NCI-H2081 (cell line): ENCODE data around the gene ZNF655.
"Not testable (repeated sequence)": the region's sequence is repeated elsewhere in the genome, so short reads cannot be mapped to it uniquely, and the experiment has no call there.

Experiments used
- DNase-seq, 2 experiments: peaks; one replicate each; lab custom pipeline; 2025; lab: John Stamatoyannopoulos, UW

Gene ZNF655

DNA sequence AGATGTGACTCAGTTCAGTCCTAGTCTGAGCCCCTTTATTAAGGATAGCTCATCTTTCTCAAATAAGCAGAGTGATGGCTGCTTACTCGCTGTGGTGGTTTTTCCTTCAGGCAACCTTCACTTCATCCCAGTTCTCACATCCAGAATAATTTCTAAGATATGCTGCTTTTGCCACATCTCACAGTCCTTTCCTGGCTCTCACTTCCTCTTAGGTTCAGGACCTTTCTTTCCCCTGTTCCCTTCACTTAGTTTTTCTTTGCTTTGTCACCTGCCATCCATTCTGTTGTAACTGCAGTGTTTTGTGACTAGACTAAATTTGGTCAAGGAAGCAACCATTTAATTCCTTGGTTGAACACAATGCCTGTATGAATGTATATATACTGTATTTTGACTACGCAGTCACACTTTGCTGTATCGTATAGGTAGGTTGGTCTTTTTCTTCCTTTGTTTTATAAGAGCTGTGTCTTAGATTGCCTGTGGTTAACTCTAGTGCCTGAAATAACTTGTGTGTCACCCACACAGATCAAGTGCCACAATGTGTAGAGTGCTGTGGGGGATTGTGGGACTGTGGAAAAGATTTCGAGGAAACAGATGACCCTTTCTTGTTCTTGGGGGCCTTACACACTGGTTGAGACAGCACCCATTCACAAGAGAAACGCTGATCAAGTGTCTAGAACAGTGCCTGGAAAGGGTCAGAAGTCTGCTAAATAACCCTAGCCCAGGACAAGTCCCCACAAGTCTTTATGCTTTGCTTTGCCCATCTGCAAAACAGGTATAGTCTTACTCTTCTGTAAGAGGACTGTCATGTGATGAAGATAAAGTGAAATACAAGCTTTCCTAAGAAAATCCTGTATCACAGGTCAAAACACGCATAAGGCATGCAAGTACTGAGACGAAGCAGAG, 2.6 kb downstream of the ZNF655 start:
- no peak for DNase-seq

DNA sequence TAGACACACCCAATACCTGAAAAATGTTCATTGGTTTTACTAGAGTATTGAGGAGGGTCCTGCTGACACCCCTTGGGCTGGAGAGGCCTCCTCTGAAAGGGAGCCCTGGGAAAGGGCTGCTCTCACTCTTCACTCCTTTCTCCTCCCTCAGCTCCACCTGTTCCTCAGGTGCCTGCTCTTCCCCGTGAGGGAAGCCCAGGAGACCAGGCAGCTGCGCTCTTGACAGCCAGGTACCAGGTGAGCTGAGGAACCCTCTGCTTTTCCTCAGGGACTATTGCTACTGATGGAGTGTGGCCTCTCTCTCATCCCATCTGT, 3.3 kb downstream of the ZNF655 start:
- no peak for DNase-seq

DNA sequence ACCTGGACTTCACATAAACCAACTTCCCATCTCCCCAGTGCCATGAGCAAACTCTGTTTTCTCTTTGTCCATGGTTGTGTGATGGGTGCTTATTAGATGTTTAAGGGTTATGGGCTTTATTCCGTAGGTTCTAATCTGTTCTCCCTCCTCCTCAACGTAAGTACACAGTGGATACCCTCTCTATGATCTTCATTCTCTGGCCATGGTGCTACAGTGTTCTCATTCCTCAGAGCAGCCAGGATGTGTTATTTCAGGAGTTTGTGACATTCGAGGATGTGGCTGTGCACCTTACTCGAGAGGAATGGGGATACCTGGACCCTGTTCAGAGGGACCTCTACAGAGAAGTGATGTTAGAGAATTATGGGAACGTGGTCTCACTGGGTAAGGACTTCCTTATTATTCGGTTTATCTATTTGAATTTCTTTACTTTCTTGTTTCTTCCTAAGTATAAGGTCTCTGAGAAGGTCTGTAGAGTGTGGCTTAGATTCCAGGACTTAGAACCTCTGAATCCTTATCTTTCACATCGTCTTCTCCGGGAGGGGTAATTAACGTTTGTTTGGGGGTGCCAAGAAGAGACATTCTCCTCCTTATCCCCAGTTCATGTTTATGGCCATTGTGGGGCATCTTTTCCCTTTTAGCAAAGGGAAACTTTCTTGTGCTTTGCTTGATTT, 3.8 kb downstream of the ZNF655 start:
- no peak for DNase-seq

DNA sequence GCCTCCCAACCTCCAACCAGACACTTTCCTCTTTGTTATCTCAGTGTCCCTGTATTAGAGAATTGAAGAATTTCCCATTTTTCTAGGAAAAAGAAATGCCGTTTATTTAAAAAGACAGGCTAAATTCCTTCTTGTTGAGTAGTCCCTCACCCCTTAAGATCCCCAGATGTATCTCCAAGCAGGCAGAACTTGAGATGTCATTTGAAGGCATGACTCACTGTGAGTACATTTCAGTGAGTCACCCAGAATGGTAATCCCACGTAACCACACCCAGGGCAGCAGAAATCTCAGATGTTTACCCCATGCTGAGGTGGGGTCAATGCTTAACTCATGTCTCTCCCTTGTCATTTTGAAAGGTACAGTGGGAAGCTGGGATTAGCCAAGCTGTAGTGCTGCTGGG, 4.4 kb downstream of the ZNF655 start:
- DNase-seq = no peak

DNA sequence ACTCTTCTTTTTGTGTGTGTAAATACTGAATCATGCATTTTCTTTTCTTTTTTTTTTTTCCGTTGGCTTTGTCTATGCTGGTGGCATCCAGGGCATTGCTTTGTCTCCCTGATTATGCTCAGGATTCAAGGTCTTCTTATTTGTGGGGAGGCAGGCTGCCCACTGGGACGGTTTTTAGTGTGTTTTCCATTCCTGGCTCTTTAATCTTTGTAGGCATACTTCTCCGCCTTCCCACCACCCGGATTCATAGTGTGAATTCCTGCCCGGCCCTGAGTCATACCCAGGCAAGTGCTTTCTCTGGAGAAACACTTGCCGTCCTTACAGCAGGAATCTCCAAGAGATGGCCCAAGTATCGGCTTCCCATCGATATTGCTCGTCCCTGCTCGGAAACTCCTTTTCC, 5.2 kb downstream of the ZNF655 start:
- DNase-seq = no peak

DNA sequence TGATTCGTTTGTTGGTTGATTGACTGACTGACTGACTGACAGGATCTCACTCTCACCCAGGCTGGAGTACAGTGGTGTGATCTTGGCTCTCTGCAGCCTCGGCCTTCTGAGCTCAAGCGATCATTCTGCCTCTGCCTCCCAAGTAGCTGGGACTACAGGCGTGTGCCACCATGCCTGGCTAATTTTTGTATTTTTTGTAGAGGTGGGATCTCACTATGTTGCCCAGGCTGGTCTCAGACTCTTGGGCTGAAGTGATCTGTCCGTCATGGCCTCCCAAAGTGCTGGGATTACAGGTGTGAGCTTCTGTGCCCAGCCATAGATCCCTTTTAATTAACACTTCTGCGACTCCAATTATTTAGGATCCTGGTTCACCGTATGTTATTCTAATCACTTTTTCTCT, 10.3 kb downstream of the ZNF655 start:
- DNase-seq = not testable (repeated sequence)

DNA sequence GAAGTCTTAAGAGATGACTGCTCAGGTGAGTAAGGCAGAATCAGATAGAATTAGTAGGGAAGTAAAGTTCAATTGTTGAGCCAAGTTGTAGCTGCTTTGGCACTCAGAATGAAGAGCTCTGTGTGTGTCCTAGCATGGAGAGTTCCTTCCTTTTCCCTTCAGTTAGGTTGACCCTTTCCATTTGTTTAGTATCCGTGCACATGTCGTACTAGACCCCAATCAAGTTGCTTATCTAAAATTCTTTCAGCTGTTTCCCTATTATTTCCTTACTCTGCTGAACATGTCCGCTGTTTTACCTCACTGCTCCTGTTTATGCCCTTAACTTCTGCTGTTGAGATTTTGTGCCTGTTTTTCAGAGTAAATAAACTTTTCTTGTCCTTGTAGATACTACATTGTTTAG, 13.3 kb downstream of the ZNF655 start:
- DNase-seq = no peak

DNA sequence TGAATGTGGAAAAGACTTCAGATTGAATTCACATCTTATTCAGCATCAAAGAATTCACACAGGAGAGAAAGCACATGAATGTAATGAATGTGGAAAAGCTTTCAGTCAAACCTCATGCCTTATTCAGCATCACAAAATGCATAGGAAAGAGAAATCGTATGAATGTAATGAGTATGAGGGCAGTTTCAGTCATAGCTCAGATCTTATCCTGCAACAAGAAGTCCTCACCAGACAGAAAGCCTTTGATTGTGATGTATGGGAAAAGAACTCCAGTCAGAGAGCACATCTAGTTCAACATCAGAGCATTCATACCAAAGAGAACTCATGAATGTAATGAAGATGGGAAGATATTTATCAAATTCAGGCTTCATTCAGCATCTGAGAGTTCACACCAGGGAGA, 14.8 kb downstream of the ZNF655 start:
- DNase-seq = no peak

DNA sequence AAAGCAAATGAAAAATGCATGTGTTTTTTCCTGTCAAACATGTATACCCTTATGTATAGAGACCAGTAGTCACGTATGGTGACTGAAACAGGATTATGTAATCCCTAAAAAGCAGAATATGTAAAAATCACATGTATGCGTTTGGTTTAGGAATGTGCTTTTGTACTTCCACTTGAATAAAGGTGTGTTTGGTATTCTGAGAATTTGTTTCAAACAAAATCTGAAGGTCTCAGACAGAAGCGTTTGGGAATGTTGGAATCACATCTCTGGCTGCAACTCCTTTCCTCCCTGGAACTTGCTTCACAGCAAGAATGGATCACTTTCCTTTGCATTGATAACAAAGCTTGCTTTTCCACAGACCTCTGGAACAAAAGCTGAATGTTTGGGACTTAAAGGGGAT, 17.8 kb downstream of the ZNF655 start:
- DNase-seq = no peak

DNA sequence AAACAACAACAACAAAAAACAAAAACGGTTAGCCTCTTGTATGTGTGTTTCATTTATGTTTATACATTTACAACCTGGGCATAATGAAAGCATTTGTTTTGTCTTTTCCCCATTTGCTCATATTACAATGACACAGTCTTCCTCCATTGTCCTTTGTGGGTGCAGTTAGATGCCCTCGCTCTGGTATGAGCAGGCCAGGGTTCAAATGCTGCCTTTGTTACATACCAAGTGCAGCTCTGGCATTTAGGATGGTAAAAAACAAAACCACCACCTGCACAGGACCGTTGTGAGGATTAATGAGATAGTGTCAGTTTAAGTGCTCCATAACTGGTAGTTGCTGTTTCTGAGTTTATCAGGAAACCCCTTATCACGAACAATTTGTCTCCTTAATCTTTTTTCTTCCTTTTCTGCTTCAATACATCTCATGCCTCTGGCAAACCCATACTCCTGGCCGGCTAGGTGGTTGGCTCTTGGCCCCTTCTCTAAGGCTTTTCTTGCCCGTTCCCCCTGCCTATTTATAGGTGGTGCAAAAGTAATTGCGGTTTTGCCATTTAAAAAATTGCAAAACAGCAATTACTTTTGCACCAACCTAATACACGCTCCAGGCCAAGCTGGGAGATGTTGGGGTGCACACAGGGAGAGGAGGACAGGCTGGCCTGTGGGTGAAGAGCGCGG, 21.0 kb downstream of the ZNF655 start:
- no peak for DNase-seq

DNA sequence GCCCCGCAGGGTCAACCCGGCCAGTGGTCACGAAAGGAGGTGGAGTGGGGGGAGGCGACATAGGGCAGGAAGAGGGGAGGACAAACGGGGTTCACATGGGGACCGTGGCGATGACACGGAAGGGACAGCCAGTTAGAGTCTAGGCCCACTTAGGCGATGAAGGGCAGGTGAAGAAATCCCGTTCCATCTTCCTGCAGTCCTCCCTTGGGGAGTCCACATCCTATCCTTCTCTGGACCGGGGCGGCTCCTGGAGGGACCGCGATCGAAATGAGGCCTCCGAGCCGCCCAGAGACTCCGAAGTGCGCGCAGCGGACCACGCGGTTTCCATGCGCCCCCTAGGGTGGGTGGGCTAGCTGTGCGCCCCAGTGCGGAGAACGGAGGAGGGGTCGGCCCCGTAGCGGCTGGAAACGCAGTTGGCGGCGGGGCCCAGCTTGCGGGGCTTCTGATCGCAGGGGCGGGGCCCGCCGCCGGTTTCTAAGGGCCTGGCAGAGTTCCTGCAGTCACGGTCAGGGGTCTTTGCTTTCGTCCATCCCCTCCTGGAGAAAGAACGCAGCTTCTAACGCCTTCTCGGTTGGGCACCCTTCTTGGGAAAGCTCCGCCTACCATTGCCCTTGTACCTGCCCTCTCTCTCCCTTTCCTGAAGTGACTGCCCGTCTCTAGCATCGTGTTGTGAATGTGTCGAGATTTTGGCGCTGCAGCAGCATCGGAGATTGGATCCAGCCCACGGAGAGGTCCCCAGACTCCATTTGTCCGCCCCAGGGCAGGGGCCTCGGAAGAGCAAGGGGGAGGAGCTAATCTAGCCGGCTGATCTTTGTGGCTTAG, 21.7 kb downstream of the ZNF655 start:
- DNase-seq = peak; percentile 51 to 68

DNA sequence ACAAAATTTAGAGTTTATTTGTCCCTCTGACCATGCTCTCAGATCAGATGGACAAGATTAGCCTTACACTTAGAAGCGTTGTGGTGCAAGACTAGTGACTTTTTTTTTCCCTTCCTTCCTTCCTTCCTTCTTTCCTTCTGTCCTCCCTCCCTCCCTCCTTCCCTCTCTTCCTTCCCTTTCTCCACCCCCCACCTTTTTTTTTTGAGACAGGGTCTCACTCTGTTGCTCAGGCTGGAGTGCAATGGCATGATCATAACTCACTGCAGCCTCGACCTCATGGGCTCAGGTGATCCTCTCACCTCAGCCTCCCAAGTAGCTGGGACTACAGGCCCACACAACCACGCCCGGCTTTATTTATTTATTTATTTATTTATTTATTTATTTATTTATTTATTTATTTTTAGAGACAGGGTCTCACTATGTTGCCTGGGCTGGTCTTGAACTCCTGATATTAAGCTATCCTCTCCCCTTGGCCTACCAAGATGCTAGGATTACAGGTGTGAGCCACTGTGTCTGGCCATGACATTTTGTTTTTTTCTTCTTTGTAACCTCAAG, 22.4 kb downstream of the ZNF655 start:
- not testable (repeated sequence) for DNase-seq

DNA sequence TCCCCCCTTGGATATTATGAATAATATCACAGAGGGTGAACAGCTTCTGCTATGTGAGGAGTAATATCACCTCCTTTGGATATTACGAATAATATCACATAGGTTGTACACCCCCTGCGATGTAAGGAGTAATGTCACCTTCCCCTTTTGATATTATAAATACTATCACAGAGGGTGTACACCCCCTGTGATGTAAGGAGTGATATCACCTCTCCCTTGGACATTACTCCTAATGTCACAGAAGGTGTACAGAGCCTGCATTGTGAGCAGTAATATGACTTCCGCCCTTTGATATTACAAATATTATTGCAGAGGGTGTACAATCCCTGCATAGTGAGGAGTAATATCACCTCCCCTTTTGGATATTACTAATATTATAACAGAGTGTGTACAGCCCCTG, 30.4 kb downstream of the ZNF655 start:
- no peak for DNase-seq

DNA sequence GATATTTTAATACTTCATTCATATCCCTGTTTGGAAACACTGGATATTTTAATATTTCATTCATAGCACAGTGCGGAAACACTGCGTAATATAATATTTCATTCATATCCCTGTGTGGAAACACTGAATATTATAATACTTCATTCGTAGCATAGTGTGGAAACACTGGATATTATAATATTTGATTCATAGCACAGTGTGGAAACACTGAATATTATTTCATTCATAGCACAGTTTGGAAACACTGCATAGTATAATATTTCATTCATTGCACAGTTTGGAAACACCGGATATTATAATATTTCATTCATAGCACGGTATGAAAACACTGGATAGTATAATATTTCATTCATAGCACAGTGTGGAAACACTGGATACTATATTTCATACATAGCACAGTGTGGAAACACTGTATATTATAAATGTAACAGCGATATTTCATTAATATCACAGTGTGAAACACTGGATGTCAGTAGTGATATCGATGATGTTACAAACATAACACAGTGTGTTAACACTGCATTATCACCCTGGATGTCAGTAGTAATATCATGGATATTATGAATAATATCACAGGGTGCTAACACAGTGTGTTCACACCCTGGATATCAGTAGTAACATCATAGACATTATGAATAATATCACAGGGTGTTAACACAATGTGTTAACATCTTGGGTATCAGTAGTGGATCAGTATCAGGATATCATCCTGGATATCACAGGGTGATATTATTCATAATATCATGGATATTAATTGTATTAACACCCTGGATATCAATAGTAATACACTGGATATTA, 36.7 kb downstream of the ZNF655 start:
- no peak for DNase-seq

DNA sequence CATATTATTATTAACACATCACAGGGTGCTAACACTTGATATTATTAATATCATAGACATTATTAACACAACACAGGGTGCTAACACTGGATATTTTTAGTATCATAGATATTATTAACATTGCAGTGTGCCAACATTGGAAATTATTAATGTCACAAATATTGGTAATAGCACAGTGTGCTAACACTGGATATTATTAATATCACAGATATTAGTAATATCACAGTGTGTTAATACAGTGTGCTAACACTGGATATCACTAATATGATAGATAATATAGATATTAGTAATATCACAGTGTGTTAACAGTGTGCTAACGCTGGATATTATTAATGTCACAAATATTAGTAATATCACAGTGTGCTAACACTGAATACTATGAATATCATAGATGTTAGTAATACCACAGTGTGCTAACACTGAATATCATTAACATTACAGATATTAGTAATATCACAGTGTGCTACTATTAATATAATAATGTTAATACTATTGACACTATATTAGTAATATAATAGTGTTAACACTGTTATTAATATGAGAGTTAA, 38.0 kb downstream of the ZNF655 start:
- no peak for DNase-seq

DNA sequence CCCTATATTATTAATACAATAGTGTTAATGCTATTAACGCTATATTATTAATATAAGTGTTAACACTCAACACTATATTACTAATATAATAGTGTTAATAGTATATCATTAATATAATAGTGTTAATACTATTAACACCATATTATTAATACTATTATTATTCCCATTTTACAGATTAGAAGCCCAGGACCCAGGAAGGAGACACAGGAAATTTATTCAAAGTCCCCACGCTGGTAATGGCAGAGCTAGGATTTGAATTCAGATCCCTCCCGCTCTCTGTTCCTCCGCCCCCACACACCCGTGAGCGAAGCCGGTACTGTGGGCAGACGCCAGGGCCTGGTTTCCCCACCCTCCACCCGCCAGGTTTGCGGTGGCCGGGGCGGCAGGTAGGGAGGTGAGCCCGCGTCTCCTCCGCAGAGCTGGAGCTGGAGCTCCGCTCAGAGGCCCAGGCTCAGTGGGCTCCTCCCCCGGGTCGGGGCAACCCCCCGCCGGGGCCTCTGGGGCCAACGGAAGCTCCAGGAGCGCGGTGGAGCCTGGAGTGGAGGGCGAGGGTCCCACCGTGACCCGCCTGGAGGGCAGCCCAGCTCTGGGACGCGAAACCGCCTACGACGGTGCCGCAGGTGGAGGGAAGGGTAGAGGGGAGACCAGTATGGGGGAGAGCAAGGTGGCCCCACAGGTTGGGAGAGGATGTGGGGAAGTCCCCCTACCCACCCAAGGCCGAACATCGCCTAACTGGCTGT, 39.5 kb downstream of the ZNF655 start, which contains the start of gene TMEM225B:
Gene TMEM225B (plus strand): TSS at position 506 of the 740 bp plus-strand sequence. CDS start 6,122 bp downstream, outside the sequence.
- no peak for DNase-seq

DNA sequence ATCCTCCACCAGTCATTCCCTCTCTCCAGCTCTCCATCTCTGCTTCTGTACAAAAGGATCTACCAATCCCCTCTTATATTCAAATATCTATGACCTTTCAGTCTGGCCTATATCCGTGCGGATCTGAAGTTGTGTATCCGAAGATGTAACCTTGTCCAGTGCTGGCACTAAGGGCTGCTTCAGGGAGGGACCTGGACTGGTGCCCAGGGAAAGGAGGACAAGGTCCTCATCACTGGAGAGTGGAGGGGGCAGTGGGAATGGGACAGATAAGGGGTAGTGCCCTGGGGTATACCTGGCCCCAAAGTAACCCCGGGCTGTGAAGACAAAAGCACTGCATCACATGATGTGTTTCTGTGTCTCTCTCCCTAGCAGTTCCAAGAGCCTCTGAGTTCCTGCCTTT, 41.4 kb downstream of the ZNF655 start:
- DNase-seq = no peak

DNA sequence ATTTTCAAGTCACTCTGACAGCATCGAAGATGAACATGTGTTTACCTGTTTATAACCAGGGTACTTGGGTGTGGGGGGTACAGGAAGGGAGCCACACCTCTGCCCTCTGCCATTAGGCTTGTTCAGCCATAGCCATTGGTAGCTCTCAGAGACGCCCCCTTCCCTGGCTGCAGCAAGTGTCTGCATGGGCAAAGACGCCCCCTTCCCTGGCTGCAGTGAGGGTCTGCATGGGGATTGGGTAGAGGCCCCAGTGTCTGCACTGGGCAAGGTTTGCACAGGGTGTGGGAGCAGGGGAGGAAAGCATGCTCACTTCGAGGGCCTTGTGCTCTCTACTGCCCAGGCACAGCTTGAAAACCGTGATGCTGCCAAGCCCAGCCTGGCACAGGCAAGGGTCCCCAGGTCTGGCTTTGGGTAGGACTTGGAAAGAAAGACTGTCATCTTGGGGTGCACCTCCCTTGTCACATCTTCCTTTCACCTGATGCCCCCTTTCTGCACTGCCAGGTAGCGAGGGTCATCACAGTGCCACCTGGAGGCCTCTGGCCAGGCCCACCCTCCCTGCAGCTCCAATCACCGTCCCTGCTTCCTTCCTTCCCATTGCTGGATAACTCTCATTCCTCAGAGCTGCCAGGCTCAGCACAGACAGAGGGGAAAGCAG, 43.3 kb downstream of the ZNF655 start:
- no peak for DNase-seq

DNA sequence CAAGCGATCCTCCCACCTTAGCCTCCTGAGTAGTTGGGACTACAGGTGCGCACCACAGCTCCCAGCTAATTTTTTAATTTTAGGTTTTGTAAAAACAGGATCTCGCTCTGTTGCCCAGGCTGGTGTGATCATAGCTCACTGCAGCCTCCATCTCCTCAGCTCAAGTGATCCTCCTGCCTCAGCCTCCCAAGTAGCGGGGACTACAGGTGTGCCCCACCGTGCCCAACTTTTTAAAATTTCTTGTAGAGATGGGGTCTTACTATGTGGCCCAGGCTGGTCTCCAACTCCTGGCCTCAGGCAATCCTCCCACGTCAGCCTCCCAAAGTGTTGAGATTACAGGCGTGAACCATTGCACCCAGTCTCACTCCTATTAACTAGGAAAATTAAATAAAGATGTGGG, 47.1 kb downstream of the ZNF655 start:
- DNase-seq = no peak
